ENCODE measurements around the gene CARD11.

GRCh38 chr7:2993396-2993795 is 50.3 kb downstream of the CARD11 start:
- TF ChIP-seq CTCF (IDR thresholded peaks at IDR 0.05) = no peak
- no peak for TF ChIP-seq POLR2A (IDR thresholded peaks at IDR 0.05)

All from right lobe of liver (tissue), 4 donors.